ENCODE results near the gene ABCC6. TPM values are rescaled to one million over a fixed set of nuclear protein-coding genes. Genes with fewer than 3 reads are reported as not detected.
"Not testable (repeated sequence)": the region's sequence is repeated elsewhere in the genome, so short reads cannot be mapped to it uniquely, and the experiment has no call there.

ABCC6 gene
- total and polyA plus RNA-seq, 2 donors (not counting 1 experiment from before 2014, with no cell fraction given), result 0.27 TPM; not detected in 1

- TF ChIP-seq EZH2 (IDR thresholded peaks at IDR 0.05; ENCODE audit: borderline replicate concordance, insufficient read depth, low read depth, low read length, poor library complexity, severe bottlenecking) (no peak), CTCF (IDR thresholded peaks at IDR 0.05) (no peak)
- no peaks in the 10 kb centered on the region for H3K79me2 ChIP-seq (ENCODE audit: control insufficient read depth, insufficient read depth, low read length)
- Mint-ChIP-seq H3K4me1 (no peaks in the 10 kb centered on the region), H3K4me3 (no peak overlapping the region), H3K9me3 (ENCODE audit: insufficient read depth) (no peaks in the 10 kb centered on the region), H3K27me3 (peaks cover 8% of the 10 kb centered on the region), H3K27ac (no peak overlapping the region)
- CTCF ChIA-PET, result no interaction called here
- no peak overlapping the region for H3K4me2 ChIP-seq (replicated peaks; ENCODE audit: low read depth, low read length, poor library complexity, severe bottlenecking)
- no peak overlapping the region for H3K9ac ChIP-seq (ENCODE audit: low read length)
- H3K9me3 ChIP-seq (ENCODE audit: control extremely low read depth in 1 of 3, control insufficient read depth in 2 of 3, insufficient read depth in 1 of 3, low read length in 2 of 3), result peaks cover 0 to 3% (median 0%) of the 10 kb centered on the region in 3 donors
- H2AFZ ChIP-seq (ENCODE audit: insufficient read depth, low read depth, low read length, poor library complexity, severe bottlenecking), result no peak overlapping the region
- H3K27me3 ChIP-seq (replicated peaks in 1 of 4; ENCODE audit: control extremely low read depth in 1 of 4, control insufficient read depth in 3 of 4, insufficient read depth in 4 of 4, low read length in 3 of 4), result no peaks in the 10 kb centered on the region
- no peaks in the 10 kb centered on the region for H3K36me3 ChIP-seq (replicated peaks in 1 of 2; ENCODE audit: control extremely low read depth in 1 of 2, control insufficient read depth in 1 of 2, extremely low read depth in 1 of 2, insufficient read depth in 2 of 2, low read length in 1 of 2)
- H3K4me1 ChIP-seq (ENCODE audit: control insufficient read depth in 2 of 2, insufficient read depth in 2 of 2, low read length in 2 of 2), result no peaks in the 10 kb centered on the region
- POLR2A ChIA-PET, result no interaction called here
- H4K20me1 ChIP-seq (ENCODE audit: control insufficient read depth, insufficient read depth, low read length, poor library complexity, severe bottlenecking), result no peaks in the 10 kb centered on the region
- no peak overlapping the region for H3K27ac ChIP-seq (ENCODE audit: low read length in 2 of 2)
- ATAC-seq (ENCODE audit: low read depth), result no peak
- 94% methylated on average over 6 of the region's 8 CpGs for WGBS (ENCODE audit: insufficient coverage)
- intact Hi-C loops (cut with micrococcal nuclease), result no loop called here
- DNase-seq, result no peak
- H3K4me3 ChIP-seq (ENCODE audit: control extremely low read depth in 1 of 5, extremely low read depth in 1 of 5, insufficient read depth in 1 of 5, low read depth in 2 of 5, low read length in 4 of 5), result no peak overlapping the region
Observed at GRCh38 chr16:16183562-16183961, 39.7 kb downstream of the ABCC6 start.

GRCh38 chr16:16182918-16183317 is 40.4 kb downstream of the ABCC6 start:
- Histone ChIP-seq H3K27me3 (replicated peaks in 1 of 4; ENCODE audit: control extremely low read depth in 1 of 4, control insufficient read depth in 3 of 4, insufficient read depth in 4 of 4, low read length in 3 of 4) (no peaks in the 10 kb centered on the region), H3K4me1 (ENCODE audit: control insufficient read depth in 2 of 2, insufficient read depth in 2 of 2, low read length in 2 of 2) (no peaks in the 10 kb centered on the region), H3K9ac (ENCODE audit: low read length) (no peak overlapping the region), H3K4me2 (replicated peaks; ENCODE audit: low read depth, low read length, poor library complexity, severe bottlenecking) (no peak overlapping the region), H2AFZ (ENCODE audit: insufficient read depth, low read depth, low read length, poor library complexity, severe bottlenecking) (no peak overlapping the region), H3K27ac (ENCODE audit: low read length in 2 of 2) (no peak overlapping the region), H3K79me2 (ENCODE audit: control insufficient read depth, insufficient read depth, low read length) (no peaks in the 10 kb centered on the region), H3K36me3 (replicated peaks in 1 of 2; ENCODE audit: control extremely low read depth in 1 of 2, control insufficient read depth in 1 of 2, extremely low read depth in 1 of 2, insufficient read depth in 2 of 2, low read length in 1 of 2) (no peaks in the 10 kb centered on the region), H3K4me3 (ENCODE audit: control extremely low read depth in 1 of 5, extremely low read depth in 1 of 5, insufficient read depth in 1 of 5, low read depth in 2 of 5, low read length in 4 of 5) (no peak overlapping the region), H4K20me1 (ENCODE audit: control insufficient read depth, insufficient read depth, low read length, poor library complexity, severe bottlenecking) (no peaks in the 10 kb centered on the region), H3K9me3 (ENCODE audit: control extremely low read depth in 1 of 3, control insufficient read depth in 2 of 3, insufficient read depth in 1 of 3, low read length in 2 of 3) (peaks cover 0 to 3% (median 0%) of the 10 kb centered on the region in 3 donors)
- 92% methylated on average over 8 of the region's 8 CpGs for WGBS (ENCODE audit: insufficient coverage)
- TF ChIP-seq EZH2 (IDR thresholded peaks at IDR 0.05; ENCODE audit: borderline replicate concordance, insufficient read depth, low read depth, low read length, poor library complexity, severe bottlenecking), result no peak
- TF ChIP-seq CTCF (IDR thresholded peaks at IDR 0.05), result no peak
- intact Hi-C loops (cut with micrococcal nuclease), result no loop called here
- ATAC-seq (ENCODE audit: low read depth) (no peak), DNase-seq (no peak)
- Mint-ChIP-seq H3K27ac (no peak overlapping the region), H3K9me3 (ENCODE audit: insufficient read depth) (no peaks in the 10 kb centered on the region), H3K27me3 (peaks cover 8% of the 10 kb centered on the region), H3K4me3 (no peak overlapping the region), H3K4me1 (no peaks in the 10 kb centered on the region)
- POLR2A ChIA-PET, result no interaction called here
- CTCF ChIA-PET, result no interaction called here

- intact Hi-C loops (cut with micrococcal nuclease); POLR2A ChIA-PET; CTCF ChIA-PET: not testable (repeated sequence)
Observed at GRCh38 chr16:16181748-16182147, 41.5 kb downstream of the ABCC6 start.

More at GRCh38 chr16:16181748-16182147, 41.5 kb downstream of the ABCC6 start:
- not testable (repeated sequence) for H3K4me1 Mint-ChIP-seq; H3K27me3 ChIP-seq (replicated peaks in 1 of 4; ENCODE audit: control extremely low read depth in 1 of 4, control insufficient read depth in 3 of 4, insufficient read depth in 4 of 4, low read length in 3 of 4); H3K9me3 Mint-ChIP-seq (ENCODE audit: insufficient read depth); H3K9me3 ChIP-seq (ENCODE audit: control extremely low read depth in 1 of 3, control insufficient read depth in 2 of 3, insufficient read depth in 1 of 3, low read length in 2 of 3); H3K4me2 ChIP-seq (replicated peaks; ENCODE audit: low read depth, low read length, poor library complexity, severe bottlenecking); DNase-seq; H3K4me3 ChIP-seq (ENCODE audit: control extremely low read depth in 1 of 5, extremely low read depth in 1 of 5, insufficient read depth in 1 of 5, low read depth in 2 of 5, low read length in 4 of 5); H3K27ac Mint-ChIP-seq; H2AFZ ChIP-seq (ENCODE audit: insufficient read depth, low read depth, low read length, poor library complexity, severe bottlenecking); H3K27me3 Mint-ChIP-seq; H4K20me1 ChIP-seq (ENCODE audit: control insufficient read depth, insufficient read depth, low read length, poor library complexity, severe bottlenecking); H3K9ac ChIP-seq (ENCODE audit: low read length); H3K36me3 ChIP-seq (replicated peaks in 1 of 2; ENCODE audit: control extremely low read depth in 1 of 2, control insufficient read depth in 1 of 2, extremely low read depth in 1 of 2, insufficient read depth in 2 of 2, low read length in 1 of 2); H3K79me2 ChIP-seq (ENCODE audit: control insufficient read depth, insufficient read depth, low read length); H3K4me3 Mint-ChIP-seq; H3K27ac ChIP-seq (ENCODE audit: low read length in 2 of 2); ATAC-seq (ENCODE audit: low read depth); H3K4me1 ChIP-seq (ENCODE audit: control insufficient read depth in 2 of 2, insufficient read depth in 2 of 2, low read length in 2 of 2)
- 100% methylated on average over 3 of the region's 3 CpGs for WGBS (ENCODE audit: insufficient coverage)
